HG03159 (cell line): ENCODE measurements around the gene RNF220.

Experiments used
- ATAC-seq: cut with Tn5 transposase; IDR thresholded peaks from one replicate; pipeline ENCODE4 v1.9.1; 2021; ENCODE audit warnings: mild to moderate bottlenecking, moderate library complexity; ENCODE audit not compliant: unreplicated experiment

Gene RNF220

DNA sequence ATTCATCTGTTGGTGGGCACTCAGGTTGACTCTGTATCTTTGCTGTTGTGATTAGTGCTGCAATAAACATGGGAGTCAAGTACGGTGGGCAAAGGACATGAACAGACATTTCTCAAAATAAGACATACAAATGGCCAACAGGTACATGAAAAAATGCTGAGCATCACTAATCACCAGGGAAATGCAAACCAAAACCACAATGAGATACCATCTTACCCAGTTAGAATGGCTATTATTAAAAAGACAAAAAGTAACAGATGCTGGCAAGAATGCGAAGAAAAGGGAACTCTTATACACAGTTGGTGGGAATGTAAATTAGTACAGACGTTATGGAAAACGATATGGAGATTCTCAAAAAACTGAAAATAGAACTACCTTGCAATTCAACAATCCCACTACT lies 170.3 kb downstream of the RNF220 start:
- ATAC-seq, result no peak

DNA sequence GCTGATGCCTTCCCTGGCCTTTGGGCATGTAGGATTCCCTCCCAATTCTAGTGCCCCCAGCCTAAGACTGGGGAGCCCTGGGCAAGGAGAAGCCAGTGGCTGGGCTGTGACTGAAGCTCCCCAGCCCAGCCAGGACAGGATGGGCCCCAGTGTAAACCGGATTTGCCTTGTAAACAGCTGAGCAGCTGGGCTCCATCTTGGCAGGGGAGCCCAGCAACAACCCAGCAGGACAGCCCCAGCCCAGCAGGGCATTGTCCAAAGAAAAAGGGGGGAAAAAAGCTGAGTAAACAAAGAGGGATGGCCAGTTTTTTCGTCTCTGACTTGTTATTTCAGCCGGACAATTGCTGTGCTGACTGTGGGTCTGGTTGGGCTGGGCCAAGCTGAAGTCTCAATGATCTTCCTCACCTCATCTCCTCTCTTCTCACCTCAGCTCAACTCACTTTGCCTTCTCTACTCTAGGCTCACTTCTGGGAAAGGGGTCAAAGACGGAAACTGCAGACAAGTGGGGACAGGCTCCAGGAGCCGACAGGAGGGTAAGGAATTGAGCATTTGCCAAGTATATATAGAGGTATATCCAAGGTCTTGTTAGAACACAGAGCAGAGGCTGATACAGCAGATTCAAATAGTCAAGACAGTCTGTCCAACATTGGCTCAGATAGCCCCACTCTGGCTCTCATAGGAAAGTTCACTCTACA lies 171.5 kb downstream of the RNF220 start:
- no peak for ATAC-seq

DNA sequence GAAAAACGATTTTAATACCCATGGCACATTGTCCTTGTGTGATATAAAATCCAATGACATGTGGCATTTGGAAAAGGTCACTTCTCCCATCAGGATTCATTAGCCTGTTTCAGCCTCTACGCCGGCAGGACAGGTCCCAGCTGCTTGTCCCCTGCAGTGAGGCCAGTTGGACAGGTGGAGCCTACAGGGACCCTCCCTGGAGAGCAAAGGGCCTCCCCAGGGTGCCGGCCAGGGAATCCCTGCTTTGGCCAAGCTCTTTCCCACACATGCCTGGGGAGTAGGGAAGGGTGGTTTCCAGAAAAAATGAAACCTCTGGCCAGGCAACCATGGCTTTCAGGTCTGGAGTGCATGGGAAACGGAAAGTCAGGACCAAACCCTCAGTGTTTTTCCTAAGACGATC lies 176.2 kb downstream of the RNF220 start:
- ATAC-seq, result no peak

DNA sequence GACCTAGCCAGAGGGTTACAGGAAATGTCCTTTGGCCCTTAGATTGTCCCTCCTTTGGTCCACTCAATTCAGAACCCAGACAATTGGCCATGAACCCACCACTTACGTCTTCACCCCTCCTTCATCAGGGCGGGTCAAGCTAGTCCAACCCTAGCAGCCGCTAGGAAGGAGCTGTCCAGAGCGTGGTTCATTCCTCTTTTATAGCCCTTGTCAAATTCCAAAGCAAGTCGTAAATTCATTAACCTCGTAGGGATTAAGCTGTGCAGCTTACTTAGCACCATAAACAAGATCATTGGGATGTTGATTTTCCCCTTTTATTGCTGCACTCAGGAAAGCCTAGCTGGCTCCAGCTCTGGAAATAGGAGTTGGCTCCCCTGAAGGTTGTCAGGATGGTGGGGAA lies 179.1 kb downstream of the RNF220 start:
- no peak for ATAC-seq

DNA sequence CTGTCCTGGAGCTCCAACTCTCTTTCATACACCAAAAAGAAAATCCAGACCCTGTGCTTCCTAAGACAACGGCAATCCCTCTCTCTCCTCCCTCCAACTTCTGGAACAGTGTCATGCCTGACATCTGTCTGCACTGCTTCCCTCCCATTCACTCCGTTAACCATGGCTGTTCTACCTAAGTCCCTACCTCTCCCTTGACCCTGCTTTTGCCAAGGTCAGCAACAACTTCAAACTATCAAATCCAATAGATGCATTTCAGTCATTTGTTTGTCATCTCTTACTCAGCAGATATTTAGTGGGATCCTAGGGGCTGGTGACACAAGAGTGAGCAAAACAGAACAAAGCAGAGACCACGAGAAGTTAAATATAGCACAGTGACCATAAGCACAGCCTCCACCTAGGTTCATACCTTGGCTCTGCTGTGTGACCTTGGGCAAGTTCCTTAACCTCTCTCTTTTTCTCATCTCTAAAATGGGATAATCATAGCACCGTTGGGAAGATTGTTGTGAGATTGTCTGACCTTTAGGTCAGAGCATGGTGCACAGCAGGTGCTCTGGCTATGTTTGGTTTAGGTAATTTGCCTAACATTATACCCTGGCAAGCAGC lies 180.4 kb downstream of the RNF220 start:
- ATAC-seq, result no peak

DNA sequence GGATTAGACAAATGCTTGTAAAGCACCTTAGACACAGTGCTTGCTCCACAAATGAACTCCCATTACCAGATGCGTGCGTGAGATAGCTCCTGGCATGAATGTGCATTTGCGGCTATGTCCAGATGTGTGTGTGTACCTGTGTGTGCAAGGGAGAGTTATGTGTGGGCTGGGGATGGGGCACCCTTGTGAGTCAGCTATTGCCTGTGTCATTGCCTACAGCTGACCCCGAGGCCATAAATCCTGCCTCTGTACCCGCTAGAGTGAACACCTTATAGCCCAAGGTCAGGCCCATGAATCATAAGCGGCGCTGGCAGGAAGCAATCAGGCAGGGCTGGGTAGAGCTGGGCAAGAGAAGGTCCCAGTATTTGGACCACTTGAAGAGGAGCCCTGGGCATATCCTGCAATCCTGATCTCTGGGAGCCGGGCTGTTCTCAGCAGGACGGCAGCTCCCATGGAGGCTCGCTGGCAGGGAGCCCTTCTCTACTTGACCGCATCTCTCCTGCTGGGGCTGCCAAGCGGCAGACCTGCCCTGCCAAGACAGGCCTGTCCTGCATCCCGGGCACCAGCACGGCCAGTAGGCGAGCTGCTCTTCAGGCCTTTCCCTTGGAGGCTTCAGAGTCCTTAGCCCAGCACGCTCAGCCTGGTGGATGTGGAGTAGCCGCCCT lies 182.9 kb downstream of the RNF220 start:
- no peak for ATAC-seq

DNA sequence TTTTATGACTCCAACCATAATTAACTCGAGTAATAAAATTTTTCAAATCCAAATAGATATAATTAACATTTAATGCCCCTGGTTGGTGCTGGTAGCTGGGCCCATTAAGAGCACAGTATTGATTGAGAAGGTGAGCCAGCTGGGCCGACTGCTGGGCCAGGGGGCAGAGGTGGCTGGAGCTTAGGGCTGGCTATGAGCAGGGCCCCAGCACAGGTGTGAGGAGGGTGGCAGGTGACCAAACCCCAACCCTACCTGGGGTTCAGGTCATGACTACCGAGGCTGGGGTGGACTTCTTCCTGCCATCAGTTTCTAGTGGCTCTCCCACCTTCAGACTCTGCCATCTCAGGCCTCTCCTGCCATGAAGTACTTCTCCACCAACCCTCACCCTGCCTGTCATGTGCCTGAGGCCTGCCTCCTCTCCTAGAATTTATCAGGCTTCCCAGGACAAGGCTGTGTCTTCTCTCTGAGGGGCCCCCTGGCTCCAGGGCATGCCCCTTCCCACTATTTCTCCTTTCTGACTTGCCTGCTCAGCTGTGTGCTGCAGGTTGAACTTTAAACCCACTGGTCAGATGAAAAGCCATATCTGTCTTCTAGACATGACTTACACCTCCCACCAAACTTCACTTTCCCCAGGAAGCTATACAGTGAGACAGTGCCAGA lies 183.6 kb downstream of the RNF220 start:
- no peak for ATAC-seq

DNA sequence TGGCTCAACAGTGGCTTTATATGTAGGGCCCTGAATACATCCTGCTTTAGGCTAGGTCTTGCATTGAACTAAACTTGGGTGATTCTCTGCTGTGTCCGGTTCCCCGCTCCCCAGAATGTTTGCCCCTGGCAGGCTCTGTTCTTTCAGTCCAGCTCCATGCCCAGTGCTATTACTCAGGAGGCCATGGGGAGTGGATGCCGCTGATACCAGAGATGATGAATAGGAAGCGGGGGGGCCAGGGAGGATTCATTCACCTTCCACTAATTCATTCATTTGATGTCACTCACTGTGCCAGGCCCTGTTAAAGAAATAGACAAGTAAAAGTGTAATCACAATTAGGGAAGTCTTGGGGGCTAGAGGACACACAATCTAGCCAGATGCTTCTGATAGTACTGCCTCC lies 185.4 kb downstream of the RNF220 start:
- no peak for ATAC-seq

DNA sequence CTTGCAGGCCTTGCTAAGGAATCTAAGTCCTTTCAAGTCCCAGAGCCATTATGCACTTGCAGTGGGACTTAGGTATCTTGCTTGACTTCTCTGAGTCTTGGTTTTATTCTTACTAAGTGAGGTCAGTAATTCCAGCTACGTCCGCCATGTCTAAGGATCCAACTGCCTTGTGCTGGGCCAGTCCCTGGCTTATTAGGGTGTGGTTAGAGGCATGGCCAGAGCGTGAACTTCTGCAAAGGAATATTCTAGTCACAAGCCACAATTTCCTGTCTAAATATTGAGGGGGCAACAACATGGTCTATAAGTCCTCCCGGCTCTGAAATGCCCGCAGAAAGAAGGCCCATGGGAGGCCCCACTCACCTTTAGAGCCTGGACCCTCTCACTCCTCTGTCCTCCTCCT lies 186.3 kb downstream of the RNF220 start:
- ATAC-seq, result no peak

DNA sequence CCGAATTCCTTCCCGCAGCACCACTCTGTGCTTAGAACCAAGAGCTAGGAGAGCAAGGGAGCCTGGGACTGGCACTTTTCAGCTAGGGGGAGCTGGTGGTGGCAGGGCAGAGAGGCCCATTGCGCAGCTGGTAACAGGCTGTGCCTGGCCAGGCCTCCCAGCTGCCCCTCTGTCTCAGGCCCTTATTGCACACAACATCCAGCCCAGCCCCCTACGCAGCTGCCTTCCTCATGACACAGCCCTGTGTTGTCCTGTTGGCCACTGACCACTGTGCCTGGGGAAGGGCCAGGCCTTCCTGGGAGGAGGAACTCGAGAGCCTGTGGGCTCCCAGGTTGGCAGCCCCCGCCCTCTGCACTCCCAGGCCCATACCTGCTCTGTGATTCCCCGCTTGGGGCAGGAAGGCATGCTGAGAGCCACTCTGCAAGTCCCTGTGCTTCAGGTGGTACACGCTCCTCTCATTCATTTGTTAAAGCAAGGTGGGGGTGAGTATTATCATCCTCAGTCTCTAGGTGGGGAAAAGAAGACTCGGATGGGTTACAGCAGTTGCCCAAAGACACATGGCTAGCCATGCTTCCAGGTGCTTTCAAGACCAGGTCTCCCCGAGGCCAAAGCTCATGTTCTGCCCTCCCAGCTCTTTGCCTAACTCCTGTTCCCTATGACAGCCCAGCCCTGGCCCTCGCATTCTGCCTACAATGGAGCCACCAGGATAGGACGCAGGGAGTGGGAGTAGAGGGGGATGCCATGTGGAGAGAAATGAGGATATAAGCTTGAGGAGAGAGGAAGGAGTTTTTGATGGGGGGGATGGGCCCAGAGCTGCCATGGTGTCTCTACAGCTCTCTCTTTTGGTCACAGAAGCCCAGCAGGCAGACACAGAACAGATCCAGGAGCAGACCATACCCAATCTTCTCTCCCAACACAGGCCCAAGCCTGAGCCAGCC lies 187.4 kb downstream of the RNF220 start:
- no peak for ATAC-seq

DNA sequence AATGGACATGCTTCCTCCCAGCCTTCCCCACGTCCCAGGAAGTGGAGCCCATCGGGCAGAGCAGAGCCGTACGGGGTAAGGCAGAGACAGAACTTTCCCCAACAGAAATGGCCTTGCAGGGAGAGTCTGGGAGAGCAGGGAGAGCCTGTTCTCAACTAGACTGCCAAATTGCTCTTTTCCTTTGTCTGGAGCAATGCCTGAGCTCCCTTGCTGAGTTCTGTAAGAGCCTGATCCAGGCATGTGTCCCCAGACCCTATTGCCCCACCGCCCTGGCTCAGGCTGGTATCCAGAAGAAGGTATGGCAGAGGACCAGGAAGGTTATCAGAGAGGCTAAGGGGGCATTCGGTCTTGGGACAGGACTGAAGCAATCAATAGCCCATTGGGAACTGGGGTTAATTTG lies 189.3 kb downstream of the RNF220 start:
- no peak for ATAC-seq

DNA sequence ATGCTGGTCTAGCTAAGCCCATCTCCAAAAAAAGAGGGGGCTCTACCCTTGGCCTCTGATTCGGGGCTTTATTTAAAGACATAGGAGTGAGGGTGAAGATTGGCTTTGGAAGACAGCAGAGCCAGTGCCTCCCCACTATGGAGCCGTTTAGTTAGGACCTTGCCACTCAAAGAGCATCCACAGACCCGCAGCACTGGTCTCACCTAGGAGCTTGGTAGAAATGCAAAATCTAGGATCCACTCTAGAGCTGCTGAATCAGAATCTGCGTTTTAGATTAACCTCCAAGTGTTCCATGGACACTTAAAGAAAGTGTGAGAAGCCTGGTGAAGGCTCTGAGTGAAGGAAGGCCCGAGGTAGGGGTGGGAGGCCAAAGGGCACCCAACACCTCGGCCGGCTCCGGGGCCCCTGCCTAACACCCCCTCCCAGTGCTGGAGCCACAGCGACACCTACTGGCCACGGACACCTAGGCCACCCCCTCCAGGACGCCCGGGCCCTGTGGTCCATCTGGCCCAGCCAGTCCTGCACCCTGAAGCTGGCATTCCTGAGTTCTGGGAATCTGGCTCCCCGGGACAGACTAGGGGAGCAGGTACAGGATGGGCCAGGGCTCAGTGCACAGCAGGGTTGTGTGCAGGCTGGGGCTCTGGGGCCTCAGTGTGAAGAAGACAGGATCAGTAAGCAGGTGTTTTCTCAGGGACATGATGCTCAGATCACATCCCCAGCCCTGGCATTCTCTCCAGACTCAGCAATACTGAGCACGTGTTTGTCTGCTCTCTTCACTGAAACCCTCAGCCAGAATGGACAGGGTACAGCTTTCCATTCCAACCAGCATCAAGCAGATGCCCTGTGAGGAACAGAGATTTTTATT lies 190.0 kb downstream of the RNF220 start:
- no peak for ATAC-seq

DNA sequence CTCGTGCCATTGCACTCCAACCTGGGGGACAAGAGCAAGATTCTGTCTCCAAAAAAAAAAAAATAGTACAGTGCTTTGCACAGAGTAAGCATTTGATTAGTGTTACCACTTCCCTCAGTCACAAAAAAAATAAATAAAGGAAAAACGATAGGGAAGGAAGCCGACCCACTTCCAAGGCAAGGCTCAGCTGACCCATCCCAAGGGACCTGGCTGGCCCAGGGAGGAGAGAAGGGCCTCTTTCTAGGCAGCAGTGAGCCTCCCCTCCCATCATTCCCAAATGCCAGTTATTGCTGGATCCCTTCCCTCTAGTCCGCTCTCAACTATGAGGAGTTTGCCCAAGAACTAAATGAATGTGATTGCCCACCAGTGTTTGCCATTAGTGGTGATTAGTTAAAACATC lies 191.5 kb downstream of the RNF220 start:
- ATAC-seq, result no peak

DNA sequence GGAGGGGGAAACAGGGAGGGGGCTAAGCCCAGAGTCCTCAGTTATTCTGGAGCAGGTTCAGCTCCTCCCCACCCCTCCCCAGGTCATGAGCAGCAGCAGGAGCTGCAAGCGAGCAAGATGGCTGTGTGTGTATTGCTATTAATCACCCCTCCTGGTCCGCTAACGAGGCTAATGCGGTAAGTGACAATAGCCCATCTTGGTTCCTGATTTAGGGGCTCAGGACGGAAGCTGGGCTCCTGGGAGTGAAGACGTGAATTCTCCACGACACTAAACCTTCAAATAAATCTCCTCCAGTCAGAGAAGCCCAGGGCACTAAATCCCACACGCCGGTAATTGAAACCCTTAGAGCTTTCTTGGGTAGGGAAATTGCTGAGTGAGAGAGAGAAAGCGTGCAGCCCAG lies 193.1 kb downstream of the RNF220 start:
- ATAC-seq, result no peak

DNA sequence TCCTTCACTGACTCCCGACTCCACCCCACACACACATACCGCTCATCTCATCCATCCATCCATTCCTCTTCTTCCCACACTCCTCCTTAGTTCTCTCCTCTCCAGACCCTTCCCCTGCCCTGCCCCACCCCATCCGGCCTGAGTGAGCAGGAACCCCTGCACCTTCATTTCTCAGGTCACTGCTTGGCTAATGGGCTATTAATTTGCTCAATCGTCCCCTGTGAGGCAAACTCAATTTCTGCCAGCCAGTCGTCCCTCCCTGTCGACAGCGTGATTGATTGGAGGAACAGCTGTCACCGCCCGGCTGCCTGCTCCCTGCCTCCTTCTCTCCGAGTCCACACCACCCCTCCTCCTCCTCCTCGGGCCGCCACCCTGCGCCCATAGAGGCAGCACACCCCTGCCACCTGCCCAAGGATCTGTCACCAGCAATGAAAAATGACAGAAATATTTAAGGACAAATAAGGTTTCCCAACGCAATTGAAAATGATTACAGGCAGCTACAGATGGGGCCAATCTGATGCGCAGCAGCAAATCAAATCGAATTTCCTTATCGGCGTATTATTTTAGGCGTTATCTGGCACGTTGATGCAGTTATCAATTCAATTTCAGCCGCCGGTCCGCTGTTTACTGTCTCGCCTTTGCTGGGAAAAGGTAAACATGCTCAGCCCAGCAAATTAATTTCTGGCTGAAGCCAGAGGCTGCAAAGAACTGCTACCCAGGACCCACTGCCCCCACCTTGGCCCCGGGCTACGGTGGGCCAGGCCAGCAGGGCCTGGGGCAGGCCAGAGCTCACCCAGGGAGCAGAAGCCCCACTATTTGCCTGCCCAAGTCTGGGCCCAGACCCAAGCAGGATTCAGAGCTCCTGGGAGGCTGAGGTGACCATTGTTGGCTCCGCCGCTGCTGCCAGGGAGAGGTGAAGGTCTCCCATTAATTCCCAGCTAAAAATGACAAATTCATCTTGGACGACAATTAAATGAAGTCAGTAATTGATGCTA lies 197.9 kb downstream of the RNF220 start:
- no peak for ATAC-seq

DNA sequence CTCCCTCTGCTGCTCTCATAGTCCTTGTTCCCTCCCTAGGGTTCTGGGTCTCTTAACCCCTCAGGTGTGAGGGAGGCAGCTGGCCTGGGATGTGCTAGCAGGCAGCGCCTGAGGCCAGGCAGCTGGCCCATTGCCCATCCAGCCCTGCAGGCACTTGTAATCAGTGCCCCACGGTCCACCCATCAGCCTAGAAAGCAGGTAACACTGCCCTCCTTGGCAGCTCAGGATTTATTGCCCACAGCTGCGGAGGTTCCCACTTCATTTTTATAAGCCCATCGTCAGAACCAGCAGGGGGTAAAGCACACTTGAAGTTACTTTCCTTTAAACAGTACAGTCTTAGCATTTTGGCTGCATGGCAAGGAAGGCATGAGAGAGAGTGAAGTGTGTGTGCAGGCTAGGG lies 198.7 kb downstream of the RNF220 start:
- no peak for ATAC-seq

DNA sequence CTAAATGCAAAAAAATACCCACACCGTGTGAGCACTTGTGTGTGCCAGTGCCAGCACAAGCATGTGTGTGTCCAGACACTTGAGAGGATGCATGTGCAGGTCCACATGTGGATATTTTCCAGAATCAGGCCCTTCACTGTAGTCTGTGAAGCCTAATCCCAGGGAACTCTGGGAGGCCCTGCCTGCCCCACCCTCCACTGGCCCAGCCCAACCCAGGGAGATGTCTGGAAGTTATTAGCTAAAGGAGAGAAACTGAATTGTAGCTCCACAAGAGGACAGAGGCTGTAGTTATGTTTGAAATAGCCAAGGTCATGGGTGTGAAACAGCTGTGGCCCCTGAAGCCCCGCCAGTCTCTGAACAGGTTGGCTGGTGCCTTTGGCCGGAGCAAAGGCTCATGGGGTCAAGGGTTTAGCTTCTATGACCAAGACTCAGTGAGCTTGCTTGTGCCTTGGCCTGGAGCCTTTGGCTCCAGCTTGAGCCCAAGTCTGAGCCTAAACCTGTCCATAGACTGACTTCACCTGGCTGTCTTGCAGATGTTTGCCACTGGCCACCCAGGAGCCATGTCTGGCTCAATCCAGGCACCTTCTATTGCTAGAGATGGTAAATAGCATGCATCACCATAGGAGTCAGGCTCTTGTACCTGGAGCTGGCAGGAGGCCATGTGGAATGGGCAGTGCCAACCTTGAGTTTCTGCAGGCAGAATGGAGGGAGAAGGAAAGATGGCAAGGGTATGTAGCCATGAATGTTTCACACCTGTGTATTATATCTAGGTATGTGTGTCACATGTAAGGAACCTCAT lies 199.3 kb downstream of the RNF220 start:
- ATAC-seq, result no peak
